ENCODE data around the gene GALNT17. TPM values are rescaled to one million over a fixed set of nuclear protein-coding genes. Genes with fewer than 3 reads are reported as not detected.

The GALNT17 gene
- polyA plus RNA-seq, 1 donor (not counting 4 experiments of a cell fraction or from before 2014, with no cell fraction given), result not detected

- Histone ChIP-seq H2AFZ (ENCODE audit: control insufficient read depth, low read length) (no peak overlapping the region), H3K27me3 (ENCODE audit: control insufficient read depth, extremely low read depth, insufficient read depth, low read length) (no peaks in the 10 kb centered on the region), H3K79me2 (ENCODE audit: control insufficient read depth, insufficient read depth, low read length) (no peaks in the 10 kb centered on the region), H3K9me1 (ENCODE audit: control insufficient read depth, extremely low read depth, insufficient read depth, low read length) (no peaks in the 10 kb centered on the region), H3K4me2 (ENCODE audit: control insufficient read depth, extremely low read depth, insufficient read depth, low read depth, low read length) (no peak overlapping the region), H4K20me1 (ENCODE audit: control insufficient read depth, extremely low read depth, insufficient read depth, low read length) (no peaks in the 10 kb centered on the region), H3K4me3 (ENCODE audit: control insufficient read depth in 2 of 3, extremely low read depth in 1 of 3, insufficient read depth in 2 of 3, low read depth in 1 of 3, low read length in 3 of 3) (no peak overlapping the region), H3K4me1 (ENCODE audit: control insufficient read depth, extremely low read depth, insufficient read depth, low read length) (no peaks in the 10 kb centered on the region), H3K9me3 (ENCODE audit: control insufficient read depth, low read depth, low read length) (peaks cover 1% of the 10 kb centered on the region), H3K9ac (ENCODE audit: control insufficient read depth, extremely low read depth, insufficient read depth, low read length) (no peak overlapping the region), H3K36me3 (ENCODE audit: control insufficient read depth in 2 of 2, extremely low read depth in 1 of 2, insufficient read depth in 2 of 2, low read length in 2 of 2) (no peaks in the 10 kb centered on the region), H3K27ac (ENCODE audit: control insufficient read depth, insufficient read depth, low read length) (no peak overlapping the region)
- TF ChIP-seq EZH2 (IDR thresholded peaks at IDR 0.05; ENCODE audit: low read length) (no peak), CTCF (optimal IDR thresholded peaks at IDR 0.05 in 1 of 3, IDR thresholded peaks at IDR 0.05 in 1 of 3, conservative IDR thresholded peaks at IDR 0.05 in 1 of 3; ENCODE audit: extremely low read depth in 1 of 3, insufficient read depth in 2 of 3, low read length in 3 of 3) (no peak)
- DNase-seq (ENCODE audit: low read depth, low spot score), result no peak
- FAIRE-seq, result no peak
- dilution Hi-C loops (cut with MboI; ENCODE audit: extremely low pct_ligation_motif_present, low sequenced_read_pairs), result no loop called here
Observed at GRCh38 chr7:71457021-71457420, 325.1 kb downstream of the GALNT17 start.

- no peaks in the 10 kb centered on the region for H3K36me3 ChIP-seq (ENCODE audit: control insufficient read depth in 2 of 2, extremely low read depth in 1 of 2, insufficient read depth in 2 of 2, low read length in 2 of 2)
- H3K27me3 ChIP-seq (ENCODE audit: control insufficient read depth, extremely low read depth, insufficient read depth, low read length), result no peaks in the 10 kb centered on the region
- no peak for FAIRE-seq
- no peak overlapping the region for H3K9ac ChIP-seq (ENCODE audit: control insufficient read depth, extremely low read depth, insufficient read depth, low read length)
- no peak overlapping the region for H3K27ac ChIP-seq (ENCODE audit: control insufficient read depth, insufficient read depth, low read length)
- no peaks in the 10 kb centered on the region for H3K79me2 ChIP-seq (ENCODE audit: control insufficient read depth, insufficient read depth, low read length)
- H3K9me1 ChIP-seq (ENCODE audit: control insufficient read depth, extremely low read depth, insufficient read depth, low read length), result no peaks in the 10 kb centered on the region
- H3K4me3 ChIP-seq (ENCODE audit: control insufficient read depth in 2 of 3, extremely low read depth in 1 of 3, insufficient read depth in 2 of 3, low read depth in 1 of 3, low read length in 3 of 3), result no peak overlapping the region
- no peaks in the 10 kb centered on the region for H4K20me1 ChIP-seq (ENCODE audit: control insufficient read depth, extremely low read depth, insufficient read depth, low read length)
- no peaks in the 10 kb centered on the region for H3K4me1 ChIP-seq (ENCODE audit: control insufficient read depth, extremely low read depth, insufficient read depth, low read length)
- dilution Hi-C loops (cut with MboI; ENCODE audit: extremely low pct_ligation_motif_present, low sequenced_read_pairs), result no loop called here
- no peak overlapping the region for H3K4me2 ChIP-seq (ENCODE audit: control insufficient read depth, extremely low read depth, insufficient read depth, low read depth, low read length)
- TF ChIP-seq CTCF (optimal IDR thresholded peaks at IDR 0.05 in 1 of 3, IDR thresholded peaks at IDR 0.05 in 1 of 3, conservative IDR thresholded peaks at IDR 0.05 in 1 of 3; ENCODE audit: extremely low read depth in 1 of 3, insufficient read depth in 2 of 3, low read length in 3 of 3) (no peak), EZH2 (IDR thresholded peaks at IDR 0.05; ENCODE audit: low read length) (no peak)
- peaks cover 1% of the 10 kb centered on the region for H3K9me3 ChIP-seq (ENCODE audit: control insufficient read depth, low read depth, low read length)
- DNase-seq (ENCODE audit: low read depth, low spot score), result no peak
- H2AFZ ChIP-seq (ENCODE audit: control insufficient read depth, low read length), result no peak overlapping the region
Observed at GRCh38 chr7:71457846-71458590, 326.1 kb downstream of the GALNT17 start.
